B cell (primary cell): ENCODE data around the gene PCGF5. TPM values are rescaled to one million over a fixed set of nuclear protein-coding genes. Genes with fewer than 3 reads are reported as not detected.

ENCODE experiments used
- ATAC-seq: fragments of 200-7000 bp; cut with Tn5 transposase; one replicate; pipeline ENCODE4 v1.10.0; 2021; ENCODE audit warnings: low read depth, mild to moderate bottlenecking, moderate number of reproducible peaks, moderate library complexity
- CTCF ChIA-PET: fragments of 350-600 bp; sonication (Branson Sonifier 250); formaldehyde crosslinking; loops from one replicate; lab custom pipeline; 2021; ENCODE audit warnings: antibody characterized with exemption, inconsistent platforms; lab: Charles Lee
- POLR2A ChIA-PET: fragments of 350-600 bp; sonication (Branson Sonifier 250); formaldehyde crosslinking; loops from one replicate; lab custom pipeline; 2021; ENCODE audit warnings: antibody characterized with exemption; lab: Charles Lee
- DNase-seq: peaks from one replicate; pipeline ENCODE4 v3.0.0; 2013
- H2AFZ ChIP-seq: 2 replicates; pipeline ENCODE4 v1.6.1; 2012; ENCODE audit warnings: mild to moderate bottlenecking, low read depth, low read length; ENCODE audit not compliant: insufficient read depth, poor library complexity, severe bottlenecking
- H3K27ac ChIP-seq, 2 donors: 1 replicate in 1 of 2; 2 replicates in 1 of 2; pipeline ENCODE4 v1.5.1; 2012 to 2013; ENCODE audit warnings: low read length in 2 of 2, mild to moderate bottlenecking in 2 of 2, moderate library complexity in 1 of 2
- H3K27me3 ChIP-seq, 4 experiments: fragments of 200-600 bp in 1 of 4; sonication (generic) in 1 of 4; replicated peaks in 1 of 4; 1 replicate in 2 of 4; 2 replicates in 2 of 4; pipeline versions ENCODE4 v1.6.1 to v1.7.0; 2013 to 2016; ENCODE audit warnings: low read length in 3 of 4, mild to moderate bottlenecking in 2 of 4, mixed read lengths in 1 of 4, moderate library complexity in 1 of 4; ENCODE audit not compliant: insufficient read depth in 4 of 4, control insufficient read depth in 3 of 4; ENCODE audit errors: control extremely low read depth in 1 of 4
- H3K36me3 ChIP-seq, 2 experiments: replicated peaks in 1 of 2; 1 replicate in 1 of 2; 2 replicates in 1 of 2; pipeline versions ENCODE4 v1.6.1 to v1.7.1; 2013; ENCODE audit warnings: low read length in 1 of 2; ENCODE audit not compliant: insufficient read depth in 2 of 2, control insufficient read depth in 1 of 2; ENCODE audit errors: control extremely low read depth in 1 of 2, extremely low read depth in 1 of 2
- H3K4me1 ChIP-seq, 2 donors: fragments of 200-600 bp in 1 of 2; sonication (generic) in 1 of 2; 1 replicate in 1 of 2; 2 replicates in 1 of 2; pipeline versions ENCODE4 v1.5.1 to v1.6.1; 2013 to 2017; ENCODE audit warnings: low read length in 2 of 2; ENCODE audit not compliant: control insufficient read depth in 2 of 2, insufficient read depth in 2 of 2
- H3K4me2 ChIP-seq: replicated peaks from 2 replicates; pipeline ENCODE3; 2012; ENCODE audit warnings: mild to moderate bottlenecking, low read depth, low read length; ENCODE audit not compliant: poor library complexity, severe bottlenecking
- H3K4me3 ChIP-seq, 5 experiments: fragments of 200-600 bp in 1 of 5; sonication (generic) in 1 of 5; 1 replicate in 3 of 5; 2 replicates in 2 of 5; pipeline versions ENCODE4 v1.5.1 to v1.7.0; 2011 to 2016; ENCODE audit warnings: low read length in 4 of 5, mild to moderate bottlenecking in 4 of 5, low read depth in 2 of 5, control low read depth in 1 of 5, moderate library complexity in 1 of 5; ENCODE audit not compliant: insufficient read depth in 1 of 5; ENCODE audit errors: control extremely low read depth in 1 of 5, extremely low read depth in 1 of 5
- H3K79me2 ChIP-seq: fragments of 200-600 bp; sonication (generic); one replicate; pipeline ENCODE4 v1.6.0; 2016; ENCODE audit warnings: low read length; ENCODE audit not compliant: control insufficient read depth, insufficient read depth
- H3K9ac ChIP-seq: fragments of 200-600 bp; sonication (generic); 2 replicates; pipeline ENCODE4 v1.6.1; 2017; ENCODE audit warnings: mild to moderate bottlenecking, low read length, moderate library complexity
- H3K9me3 ChIP-seq, 3 donors: one replicate each; pipeline versions ENCODE4 v1.6.1 to v1.7.1; 2013; ENCODE audit warnings: low read length in 2 of 3; ENCODE audit not compliant: control insufficient read depth in 2 of 3, insufficient read depth in 1 of 3; ENCODE audit errors: control extremely low read depth in 1 of 3
- H4K20me1 ChIP-seq: 2 replicates; pipeline ENCODE4 v1.6.0; 2012; ENCODE audit warnings: mild to moderate bottlenecking, low read length; ENCODE audit not compliant: insufficient read depth, control insufficient read depth, poor library complexity, severe bottlenecking
- H3K27ac Mint-ChIP-seq: one replicate; pipeline ENCODE4 v1.8.0; 2021; ENCODE audit warnings: mixed read lengths
- H3K27me3 Mint-ChIP-seq: one replicate; pipeline ENCODE4 v1.8.0; 2021; ENCODE audit warnings: mixed read lengths
- H3K4me1 Mint-ChIP-seq: one replicate; pipeline ENCODE4 v1.8.0; 2021; ENCODE audit warnings: mixed read lengths
- H3K4me3 Mint-ChIP-seq: one replicate; pipeline ENCODE4 v1.8.0; 2021; ENCODE audit warnings: mixed read lengths
- H3K9me3 Mint-ChIP-seq: one replicate; pipeline ENCODE4 v1.8.0; 2022; ENCODE audit warnings: mixed read lengths; ENCODE audit not compliant: insufficient read depth
- EZH2 ChIP-seq: IDR thresholded peaks from 2 replicates; pipeline ENCODE4 v1.6.1; 2012; ENCODE audit warnings: borderline replicate concordance, low read depth, mild to moderate bottlenecking, moderate library complexity, low read length; ENCODE audit not compliant: insufficient read depth, poor library complexity, severe bottlenecking
- WGBS: methylation state at CpG from one replicate; pipeline ENCODE4 v1.1.5; 2013; ENCODE audit warnings: missing lambda C conversion rate; ENCODE audit not compliant: insufficient coverage; 5-methylcytosine and 5-hydroxymethylcytosine counted together
- intact Hi-C: fragments of 100-400 bp; cut with micrococcal nuclease; formaldehyde crosslinking; loops from one replicate; pipeline ENCODE4 v1.10.0; 2022
- polyA plus RNA-seq: library from polyadenylated mRNA; depleted of rRNA; stranded (reverse); fragments of >200 nt; gene quantifications from 2 replicates; pipeline ENCODE4 v1.2.3, GENCODE V29; 2012
- total RNA-seq, 2 donors: library from RNA; stranded (reverse); fragments of 120-200 nt in 1 of 2; gene quantifications; 1 replicate in 1 of 2; 2 replicates in 1 of 2; pipeline versions ENCODE4 v1.2.3 to v1.2.4, GENCODE V29; 2013 to 2022
- TF ChIP-seq, protein P1 (sequence below): fragments of 200-600 bp; IDR thresholded peaks from one replicate; pipeline ENCODE4 v1.8.0; 2022; ENCODE audit warnings: antibody characterized with exemption, mild to moderate bottlenecking

The PCGF5 gene
- total and polyA plus RNA-seq, 2 donors (not counting 1 experiment from before 2014, with no cell fraction given): 37.6 to 102 TPM

DNA sequence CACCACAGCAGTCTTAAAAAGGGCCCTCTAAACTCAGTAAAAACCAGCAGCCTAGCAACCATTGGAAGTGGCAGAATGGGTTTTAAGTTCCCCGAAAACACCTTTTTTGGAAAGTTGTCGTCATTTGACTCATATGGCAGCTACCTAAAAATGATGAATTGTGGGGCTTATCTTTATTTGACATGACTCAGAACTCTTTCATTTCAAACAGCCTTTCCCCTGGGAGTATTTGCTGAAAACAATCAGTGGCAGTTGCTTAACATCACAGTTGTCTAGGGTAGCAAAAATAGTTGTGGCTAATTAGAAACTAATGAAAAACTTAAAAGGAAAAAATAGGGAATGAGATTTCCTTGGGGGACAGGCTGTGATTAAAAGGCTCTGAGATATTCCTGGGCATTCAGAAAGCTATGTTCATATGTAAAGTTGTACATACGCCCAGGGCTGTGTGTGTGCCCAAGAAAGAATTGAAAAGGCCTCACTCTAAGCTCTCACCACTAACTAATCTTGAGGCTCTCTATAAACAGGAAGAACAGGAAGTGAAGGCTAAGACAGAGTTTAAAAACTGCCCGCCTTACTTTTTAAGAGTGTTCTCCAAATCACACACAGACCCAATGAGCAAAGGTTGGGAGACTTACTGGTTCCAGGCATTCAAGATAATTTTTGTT is 108.0 kb downstream of the PCGF5 start:
- Histone ChIP-seq H3K9ac (no peak overlapping the region), H3K27ac (no peak overlapping the region), H3K27me3 (no peaks in the 10 kb centered on the region), H3K9me3 (peaks cover 4 to 6% (median 4%) of the 10 kb centered on the region in 3 donors), H3K4me1 (no peaks in the 10 kb centered on the region), H3K79me2 (no peaks in the 10 kb centered on the region), H3K36me3 (no peaks in the 10 kb centered on the region), H3K4me2 (no peak overlapping the region), H4K20me1 (no peaks in the 10 kb centered on the region), H3K4me3 (no peak overlapping the region), H2AFZ (no peak overlapping the region)
- POLR2A ChIA-PET: no interaction called here
- H3K4me1 Mint-ChIP-seq: no peaks in the 10 kb centered on the region
- no peak overlapping the region for H3K27ac Mint-ChIP-seq
- no peaks in the 10 kb centered on the region for H3K9me3 Mint-ChIP-seq
- intact Hi-C loops: no loop called here
- ATAC-seq (no peak), DNase-seq (no peak)
- no peaks in the 10 kb centered on the region for H3K27me3 Mint-ChIP-seq
- TF ChIP-seq EZH2: no peak
- TF ChIP-seq, protein P1, sequence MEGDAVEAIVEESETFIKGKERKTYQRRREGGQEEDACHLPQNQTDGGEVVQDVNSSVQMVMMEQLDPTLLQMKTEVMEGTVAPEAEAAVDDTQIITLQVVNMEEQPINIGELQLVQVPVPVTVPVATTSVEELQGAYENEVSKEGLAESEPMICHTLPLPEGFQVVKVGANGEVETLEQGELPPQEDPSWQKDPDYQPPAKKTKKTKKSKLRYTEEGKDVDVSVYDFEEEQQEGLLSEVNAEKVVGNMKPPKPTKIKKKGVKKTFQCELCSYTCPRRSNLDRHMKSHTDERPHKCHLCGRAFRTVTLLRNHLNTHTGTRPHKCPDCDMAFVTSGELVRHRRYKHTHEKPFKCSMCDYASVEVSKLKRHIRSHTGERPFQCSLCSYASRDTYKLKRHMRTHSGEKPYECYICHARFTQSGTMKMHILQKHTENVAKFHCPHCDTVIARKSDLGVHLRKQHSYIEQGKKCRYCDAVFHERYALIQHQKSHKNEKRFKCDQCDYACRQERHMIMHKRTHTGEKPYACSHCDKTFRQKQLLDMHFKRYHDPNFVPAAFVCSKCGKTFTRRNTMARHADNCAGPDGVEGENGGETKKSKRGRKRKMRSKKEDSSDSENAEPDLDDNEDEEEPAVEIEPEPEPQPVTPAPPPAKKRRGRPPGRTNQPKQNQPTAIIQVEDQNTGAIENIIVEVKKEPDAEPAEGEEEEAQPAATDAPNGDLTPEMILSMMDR: no peak
- no peak overlapping the region for H3K4me3 Mint-ChIP-seq
- 90% methylated on average over 2 of the region's 4 CpGs for WGBS
- CTCF ChIA-PET: interaction anchor here (0.6 kb wide), 1 partner anchor 9 kb away, joined by 3 read pairs; no protein-coding TSS in a partner anchor

Other genes with a start within 250 kb of the PCGF5 start
- gene HECTD2, start 189.7 kb downstream of the PCGF5 start, total RNA-seq: 7.9 and 10.7 TPM in 2 replicates
- gene HECTD2, start 189.7 kb downstream of the PCGF5 start, polyA plus RNA-seq: 2.4 and 2.9 TPM in 2 replicates